Glutamatergic neuron (in vitro differentiated cells): ENCODE results near the gene UTP11. TPM values are rescaled to one million over a fixed set of nuclear protein-coding genes. Genes with fewer than 3 reads are reported as not detected.

Experiments
- DNase-seq: peaks from one replicate; pipeline ENCODE4 v3.0.0; 2022
- H3K27ac Mint-ChIP-seq: one replicate; pipeline ENCODE4 v1.8.0; 2020; ENCODE audit warnings: mild to moderate bottlenecking, mixed read lengths, inconsistent platforms; ENCODE audit not compliant: unreplicated experiment
- H3K27me3 Mint-ChIP-seq: one replicate; pipeline ENCODE4 v1.8.0; 2020; ENCODE audit warnings: mild to moderate bottlenecking, moderate library complexity, mixed read lengths, inconsistent platforms; ENCODE audit not compliant: unreplicated experiment
- H3K36me3 Mint-ChIP-seq: one replicate; pipeline ENCODE4 v1.8.0; 2020; ENCODE audit warnings: mild to moderate bottlenecking, mixed read lengths, inconsistent platforms; ENCODE audit not compliant: unreplicated experiment
- H3K4me1 Mint-ChIP-seq: one replicate; pipeline ENCODE4 v1.8.0; 2020; ENCODE audit warnings: mild to moderate bottlenecking, low read depth, mixed read lengths, inconsistent platforms; ENCODE audit not compliant: unreplicated experiment
- H3K4me3 Mint-ChIP-seq: one replicate; pipeline ENCODE4 v1.8.0; 2020; ENCODE audit warnings: mild to moderate bottlenecking, mixed read lengths, inconsistent platforms; ENCODE audit not compliant: unreplicated experiment
- H3K9me3 Mint-ChIP-seq: one replicate; pipeline ENCODE4 v1.8.0; 2020; ENCODE audit warnings: mild to moderate bottlenecking, moderate library complexity, mixed read lengths, inconsistent platforms; ENCODE audit not compliant: unreplicated experiment
- CTCF ChIP-seq: fragments of 200-600 bp; sonication (generic); IDR thresholded peaks from one replicate; pipeline ENCODE4 v1.5.0; 2021; ENCODE audit not compliant: partially characterized antibody, unreplicated experiment
- total RNA-seq: library from RNA; stranded (reverse); fragmentation: NEBNext Ultra II Directional; extraction: Animal tissue kit (Norgen Biotek cat#: 25700); gene quantifications from one replicate; pipeline ENCODE4 v1.2.1, GENCODE V29; 2021; ENCODE audit not compliant: unreplicated experiment

UTP11 gene
- total RNA-seq, 1 donor from 2014 or later = 34.6 TPM

GRCh38 chr1:38063616-38064015, 51.1 kb downstream of the UTP11 start:
- DNase-seq = no peak
- Mint-ChIP-seq H3K27ac (no peak overlapping the region), H3K9me3 (peaks cover 8% of the 10 kb centered on the region), H3K27me3 (peaks cover 1% of the 10 kb centered on the region), H3K4me3 (peak overlapping the region; percentile 12), H3K36me3 (no peaks in the 10 kb centered on the region), H3K4me1 (peaks cover 24% of the 10 kb centered on the region)
- no peak for TF ChIP-seq CTCF

- peaks cover 8% of the 10 kb centered on the region for H3K9me3 Mint-ChIP-seq
- H3K27me3 Mint-ChIP-seq = peaks cover 2% of the 10 kb centered on the region
- TF ChIP-seq CTCF = no peak
- DNase-seq = no peak
- H3K4me1 Mint-ChIP-seq = peaks cover 24% of the 10 kb centered on the region
- peak overlapping the region; percentile 34 for H3K4me3 Mint-ChIP-seq
- no peaks in the 10 kb centered on the region for H3K36me3 Mint-ChIP-seq
- H3K27ac Mint-ChIP-seq = no peak overlapping the region
Measured at GRCh38 chr1:38064197-38064903, 51.8 kb downstream of the UTP11 start.

GRCh38 chr1:38068220-38068979, 55.9 kb downstream of the UTP11 start:
- TF ChIP-seq CTCF = no peak
- Mint-ChIP-seq H3K4me1 (peaks cover 29% of the 10 kb centered on the region), H3K9me3 (peaks cover 8% of the 10 kb centered on the region), H3K36me3 (no peaks in the 10 kb centered on the region), H3K27me3 (peaks cover 7% of the 10 kb centered on the region), H3K27ac (no peak overlapping the region), H3K4me3 (no peak overlapping the region)
- no peak for DNase-seq

- TF ChIP-seq CTCF = no peak
- H3K27me3 Mint-ChIP-seq = peaks cover 7% of the 10 kb centered on the region
- H3K36me3 Mint-ChIP-seq = no peaks in the 10 kb centered on the region
- peaks cover 30% of the 10 kb centered on the region for H3K4me1 Mint-ChIP-seq
- no peak for DNase-seq
- H3K9me3 Mint-ChIP-seq = peaks cover 8% of the 10 kb centered on the region
- H3K4me3 Mint-ChIP-seq = no peak overlapping the region
- no peak overlapping the region for H3K27ac Mint-ChIP-seq
Measured at GRCh38 chr1:38068980-38069340, 56.4 kb downstream of the UTP11 start.
